B cell (primary cell): ENCODE measurements around the gene RP9. TPM values are rescaled to one million over a fixed set of nuclear protein-coding genes. Genes with fewer than 3 reads are reported as not detected.

ENCODE experiments used
- ATAC-seq: fragments of 200-7000 bp; cut with Tn5 transposase; one replicate; pipeline ENCODE4 v1.10.0; 2021; ENCODE audit warnings: low read depth, mild to moderate bottlenecking, moderate number of reproducible peaks, moderate library complexity
- CTCF ChIA-PET: fragments of 350-600 bp; sonication (Branson Sonifier 250); formaldehyde crosslinking; loops from one replicate; lab custom pipeline; 2021; ENCODE audit warnings: antibody characterized with exemption, inconsistent platforms; lab: Charles Lee
- POLR2A ChIA-PET: fragments of 350-600 bp; sonication (Branson Sonifier 250); formaldehyde crosslinking; loops from one replicate; lab custom pipeline; 2021; ENCODE audit warnings: antibody characterized with exemption; lab: Charles Lee
- DNase-seq: peaks from one replicate; pipeline ENCODE4 v3.0.0; 2013
- H2AFZ ChIP-seq: 2 replicates; pipeline ENCODE4 v1.6.1; 2012; ENCODE audit warnings: mild to moderate bottlenecking, low read depth, low read length; ENCODE audit not compliant: insufficient read depth, poor library complexity, severe bottlenecking
- H3K27ac ChIP-seq, 2 donors: 1 replicate in 1 of 2; 2 replicates in 1 of 2; pipeline ENCODE4 v1.5.1; 2012 to 2013; ENCODE audit warnings: low read length in 2 of 2, mild to moderate bottlenecking in 2 of 2, moderate library complexity in 1 of 2
- H3K27me3 ChIP-seq, 4 experiments: fragments of 200-600 bp in 1 of 4; sonication (generic) in 1 of 4; replicated peaks in 1 of 4; 1 replicate in 2 of 4; 2 replicates in 2 of 4; pipeline versions ENCODE4 v1.6.1 to v1.7.0; 2013 to 2016; ENCODE audit warnings: low read length in 3 of 4, mild to moderate bottlenecking in 2 of 4, mixed read lengths in 1 of 4, moderate library complexity in 1 of 4; ENCODE audit not compliant: insufficient read depth in 4 of 4, control insufficient read depth in 3 of 4; ENCODE audit errors: control extremely low read depth in 1 of 4
- H3K36me3 ChIP-seq, 2 experiments: replicated peaks in 1 of 2; 1 replicate in 1 of 2; 2 replicates in 1 of 2; pipeline versions ENCODE4 v1.6.1 to v1.7.1; 2013; ENCODE audit warnings: low read length in 1 of 2; ENCODE audit not compliant: insufficient read depth in 2 of 2, control insufficient read depth in 1 of 2; ENCODE audit errors: control extremely low read depth in 1 of 2, extremely low read depth in 1 of 2
- H3K4me1 ChIP-seq, 2 donors: fragments of 200-600 bp in 1 of 2; sonication (generic) in 1 of 2; 1 replicate in 1 of 2; 2 replicates in 1 of 2; pipeline versions ENCODE4 v1.5.1 to v1.6.1; 2013 to 2017; ENCODE audit warnings: low read length in 2 of 2; ENCODE audit not compliant: control insufficient read depth in 2 of 2, insufficient read depth in 2 of 2
- H3K4me2 ChIP-seq: replicated peaks from 2 replicates; pipeline ENCODE3; 2012; ENCODE audit warnings: mild to moderate bottlenecking, low read depth, low read length; ENCODE audit not compliant: poor library complexity, severe bottlenecking
- H3K4me3 ChIP-seq, 5 experiments: fragments of 200-600 bp in 1 of 5; sonication (generic) in 1 of 5; 1 replicate in 3 of 5; 2 replicates in 2 of 5; pipeline versions ENCODE4 v1.5.1 to v1.7.0; 2011 to 2016; ENCODE audit warnings: low read length in 4 of 5, mild to moderate bottlenecking in 4 of 5, low read depth in 2 of 5, control low read depth in 1 of 5, moderate library complexity in 1 of 5; ENCODE audit not compliant: insufficient read depth in 1 of 5; ENCODE audit errors: control extremely low read depth in 1 of 5, extremely low read depth in 1 of 5
- H3K79me2 ChIP-seq: fragments of 200-600 bp; sonication (generic); one replicate; pipeline ENCODE4 v1.6.0; 2016; ENCODE audit warnings: low read length; ENCODE audit not compliant: control insufficient read depth, insufficient read depth
- H3K9ac ChIP-seq: fragments of 200-600 bp; sonication (generic); 2 replicates; pipeline ENCODE4 v1.6.1; 2017; ENCODE audit warnings: mild to moderate bottlenecking, low read length, moderate library complexity
- H3K9me3 ChIP-seq, 3 donors: one replicate each; pipeline versions ENCODE4 v1.6.1 to v1.7.1; 2013; ENCODE audit warnings: low read length in 2 of 3; ENCODE audit not compliant: control insufficient read depth in 2 of 3, insufficient read depth in 1 of 3; ENCODE audit errors: control extremely low read depth in 1 of 3
- H4K20me1 ChIP-seq: 2 replicates; pipeline ENCODE4 v1.6.0; 2012; ENCODE audit warnings: mild to moderate bottlenecking, low read length; ENCODE audit not compliant: insufficient read depth, control insufficient read depth, poor library complexity, severe bottlenecking
- H3K27ac Mint-ChIP-seq: one replicate; pipeline ENCODE4 v1.8.0; 2021; ENCODE audit warnings: mixed read lengths
- H3K27me3 Mint-ChIP-seq: one replicate; pipeline ENCODE4 v1.8.0; 2021; ENCODE audit warnings: mixed read lengths
- H3K4me1 Mint-ChIP-seq: one replicate; pipeline ENCODE4 v1.8.0; 2021; ENCODE audit warnings: mixed read lengths
- H3K4me3 Mint-ChIP-seq: one replicate; pipeline ENCODE4 v1.8.0; 2021; ENCODE audit warnings: mixed read lengths
- H3K9me3 Mint-ChIP-seq: one replicate; pipeline ENCODE4 v1.8.0; 2022; ENCODE audit warnings: mixed read lengths; ENCODE audit not compliant: insufficient read depth
- CTCF ChIP-seq: fragments of 200-600 bp; IDR thresholded peaks from one replicate; pipeline ENCODE4 v1.8.0; 2022; ENCODE audit warnings: antibody characterized with exemption, mild to moderate bottlenecking
- EZH2 ChIP-seq: IDR thresholded peaks from 2 replicates; pipeline ENCODE4 v1.6.1; 2012; ENCODE audit warnings: borderline replicate concordance, low read depth, mild to moderate bottlenecking, moderate library complexity, low read length; ENCODE audit not compliant: insufficient read depth, poor library complexity, severe bottlenecking
- WGBS: methylation state at CpG from one replicate; pipeline ENCODE4 v1.1.5; 2013; ENCODE audit warnings: missing lambda C conversion rate; ENCODE audit not compliant: insufficient coverage; 5-methylcytosine and 5-hydroxymethylcytosine counted together
- intact Hi-C: fragments of 100-400 bp; cut with micrococcal nuclease; formaldehyde crosslinking; loops from one replicate; pipeline ENCODE4 v1.10.0; 2022
- polyA plus RNA-seq: library from polyadenylated mRNA; depleted of rRNA; stranded (reverse); fragments of >200 nt; gene quantifications from 2 replicates; pipeline ENCODE4 v1.2.3, GENCODE V29; 2012
- total RNA-seq, 2 donors: library from RNA; stranded (reverse); fragments of 120-200 nt in 1 of 2; gene quantifications; 1 replicate in 1 of 2; 2 replicates in 1 of 2; pipeline versions ENCODE4 v1.2.3 to v1.2.4, GENCODE V29; 2013 to 2022

Gene RP9
- total and polyA plus RNA-seq, 2 donors (not counting 1 experiment from before 2014, with no cell fraction given), result 23.0 to 69.4 TPM

- H3K27me3 ChIP-seq, result no peaks in the 10 kb centered on the region
- intact Hi-C loops, result no loop called here
- H3K9ac ChIP-seq, result no peak overlapping the region
- H3K9me3 ChIP-seq, result no peaks in the 10 kb centered on the region
- ChIA-PET CTCF (no interaction called here), POLR2A (no interaction called here)
- H3K4me2 ChIP-seq, result no peak overlapping the region
- peaks cover 5% of the 10 kb centered on the region for H3K27me3 Mint-ChIP-seq
- DNase-seq (no peak), ATAC-seq (no peak)
- H3K4me3 ChIP-seq, result no peak overlapping the region
- H3K36me3 ChIP-seq, result no peaks in the 10 kb centered on the region
- H3K4me1 ChIP-seq, result peaks cover 8 to 15% of the 10 kb centered on the region in 2 donors
- no peak overlapping the region for H3K27ac ChIP-seq
- TF ChIP-seq CTCF, result no peak
- no peak for TF ChIP-seq EZH2
- H3K4me1 Mint-ChIP-seq, result peaks cover 9% of the 10 kb centered on the region
- no peak overlapping the region for H2AFZ ChIP-seq
- no peaks in the 10 kb centered on the region for H3K79me2 ChIP-seq
- no peaks in the 10 kb centered on the region for H4K20me1 ChIP-seq
- WGBS, result 96% methylated on average over 4 of the region's 9 CpGs
- no peak overlapping the region for H3K4me3 Mint-ChIP-seq
- H3K9me3 Mint-ChIP-seq, result no peaks in the 10 kb centered on the region
- no peak overlapping the region for H3K27ac Mint-ChIP-seq
These were observed 29.2 kb downstream of the RP9 start for GRCh38 chr7:33079763-33080690.

- DNase-seq (no peak), ATAC-seq (no peak)
- intact Hi-C loops, result no loop called here
- no peak overlapping the region for H2AFZ ChIP-seq
- Mint-ChIP-seq H3K4me3 (no peak overlapping the region), H3K9me3 (no peaks in the 10 kb centered on the region), H3K27me3 (peaks cover 12% of the 10 kb centered on the region), H3K4me1 (peaks cover 9% of the 10 kb centered on the region), H3K27ac (no peak overlapping the region)
- TF ChIP-seq EZH2 (no peak), CTCF (no peak)
- no peak overlapping the region for H3K4me2 ChIP-seq
- no peaks in the 10 kb centered on the region for H3K9me3 ChIP-seq
- H3K79me2 ChIP-seq, result no peaks in the 10 kb centered on the region
- H3K4me3 ChIP-seq, result no peak overlapping the region
- ChIA-PET CTCF (no interaction called here), POLR2A (no interaction called here)
- no peaks in the 10 kb centered on the region for H3K36me3 ChIP-seq
- H4K20me1 ChIP-seq, result no peaks in the 10 kb centered on the region
- H3K4me1 ChIP-seq, result peaks cover 8 to 15% of the 10 kb centered on the region in 2 donors
- H3K27me3 ChIP-seq, result no peaks in the 10 kb centered on the region
- no peak overlapping the region for H3K27ac ChIP-seq
- H3K9ac ChIP-seq, result no peak overlapping the region
- WGBS, result 100% methylated on average over 2 of the region's 2 CpGs
These were observed 30.1 kb downstream of the RP9 start for GRCh38 chr7:33079096-33079495.
